Bronchial epithelial cell (primary cell): Measurements from ENCODE around the gene PSENEN. TPM values are rescaled to one million over a fixed set of nuclear protein-coding genes. Genes with fewer than 3 reads are reported as not detected.

Experiments used
- DNase-seq: peaks from one replicate; pipeline ENCODE4 v3.0.0-alpha.2; 2010; ENCODE audit warnings: low read depth
- FAIRE-seq: peaks from 2 replicates; lab custom pipeline; 2011; peaks lifted over from hg19 to GRCh38; lab: Jason Lieb, UNC
- H3K27me3 ChIP-seq: 2 replicates; pipeline ENCODE4 v1.5.1; 2011; ENCODE audit warnings: low read length; ENCODE audit not compliant: control insufficient read depth, insufficient read depth
- H3K36me3 ChIP-seq: 2 replicates; pipeline ENCODE4 v1.5.1; 2011; ENCODE audit warnings: low read length; ENCODE audit not compliant: control insufficient read depth, insufficient read depth
- H3K4me3 ChIP-seq: 2 replicates; pipeline ENCODE4 v1.5.1; 2011; ENCODE audit warnings: mild to moderate bottlenecking, low read depth, low read length, control low read depth
- total RNA-seq: library from RNA; depleted of rRNA; stranded (reverse); fragments of >200 nt; gene quantifications from 2 replicates; pipeline ENCODE4 v1.2.1, GENCODE V29; 2014
- TF ChIP-seq, protein P1 (sequence below): IDR thresholded peaks from 2 replicates; pipeline ENCODE4 v1.5.1; 2011; ENCODE audit warnings: mild to moderate bottlenecking, moderate library complexity, low read length, control low read depth, inconsistent platforms; ENCODE audit not compliant: insufficient read depth, severe bottlenecking

PSENEN gene
- total RNA-seq, 1 donor from 2014 or later, result 7.9 TPM

DNA sequence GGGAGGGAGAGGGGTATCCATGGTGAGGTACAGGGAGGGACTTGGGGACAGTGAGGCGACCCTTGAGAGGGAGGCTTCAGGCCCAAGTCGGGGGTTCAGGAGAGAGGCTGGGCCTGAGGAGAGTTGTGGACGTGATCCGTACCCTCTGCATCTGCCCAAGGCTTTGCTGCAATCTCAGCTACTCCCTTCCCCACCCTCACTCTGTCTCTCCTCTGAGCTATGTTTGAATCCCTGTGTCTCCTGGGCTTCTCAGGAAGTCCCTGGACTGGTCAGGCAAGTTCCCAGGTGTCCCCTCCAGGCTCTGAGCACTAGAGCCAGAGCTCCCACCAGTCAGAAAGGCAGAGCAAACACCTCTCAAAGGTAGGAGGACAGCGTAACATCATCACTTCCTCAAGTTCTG, 4.7 kb downstream of the PSENEN start:
- TF ChIP-seq, protein P1, sequence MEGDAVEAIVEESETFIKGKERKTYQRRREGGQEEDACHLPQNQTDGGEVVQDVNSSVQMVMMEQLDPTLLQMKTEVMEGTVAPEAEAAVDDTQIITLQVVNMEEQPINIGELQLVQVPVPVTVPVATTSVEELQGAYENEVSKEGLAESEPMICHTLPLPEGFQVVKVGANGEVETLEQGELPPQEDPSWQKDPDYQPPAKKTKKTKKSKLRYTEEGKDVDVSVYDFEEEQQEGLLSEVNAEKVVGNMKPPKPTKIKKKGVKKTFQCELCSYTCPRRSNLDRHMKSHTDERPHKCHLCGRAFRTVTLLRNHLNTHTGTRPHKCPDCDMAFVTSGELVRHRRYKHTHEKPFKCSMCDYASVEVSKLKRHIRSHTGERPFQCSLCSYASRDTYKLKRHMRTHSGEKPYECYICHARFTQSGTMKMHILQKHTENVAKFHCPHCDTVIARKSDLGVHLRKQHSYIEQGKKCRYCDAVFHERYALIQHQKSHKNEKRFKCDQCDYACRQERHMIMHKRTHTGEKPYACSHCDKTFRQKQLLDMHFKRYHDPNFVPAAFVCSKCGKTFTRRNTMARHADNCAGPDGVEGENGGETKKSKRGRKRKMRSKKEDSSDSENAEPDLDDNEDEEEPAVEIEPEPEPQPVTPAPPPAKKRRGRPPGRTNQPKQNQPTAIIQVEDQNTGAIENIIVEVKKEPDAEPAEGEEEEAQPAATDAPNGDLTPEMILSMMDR, result no peak
- H3K36me3 ChIP-seq, result peaks cover 18% of the 10 kb centered on the region
- H3K27me3 ChIP-seq, result no peaks in the 10 kb centered on the region
- FAIRE-seq (no peak), DNase-seq (no peak)
- H3K4me3 ChIP-seq, result no peak overlapping the region

DNA sequence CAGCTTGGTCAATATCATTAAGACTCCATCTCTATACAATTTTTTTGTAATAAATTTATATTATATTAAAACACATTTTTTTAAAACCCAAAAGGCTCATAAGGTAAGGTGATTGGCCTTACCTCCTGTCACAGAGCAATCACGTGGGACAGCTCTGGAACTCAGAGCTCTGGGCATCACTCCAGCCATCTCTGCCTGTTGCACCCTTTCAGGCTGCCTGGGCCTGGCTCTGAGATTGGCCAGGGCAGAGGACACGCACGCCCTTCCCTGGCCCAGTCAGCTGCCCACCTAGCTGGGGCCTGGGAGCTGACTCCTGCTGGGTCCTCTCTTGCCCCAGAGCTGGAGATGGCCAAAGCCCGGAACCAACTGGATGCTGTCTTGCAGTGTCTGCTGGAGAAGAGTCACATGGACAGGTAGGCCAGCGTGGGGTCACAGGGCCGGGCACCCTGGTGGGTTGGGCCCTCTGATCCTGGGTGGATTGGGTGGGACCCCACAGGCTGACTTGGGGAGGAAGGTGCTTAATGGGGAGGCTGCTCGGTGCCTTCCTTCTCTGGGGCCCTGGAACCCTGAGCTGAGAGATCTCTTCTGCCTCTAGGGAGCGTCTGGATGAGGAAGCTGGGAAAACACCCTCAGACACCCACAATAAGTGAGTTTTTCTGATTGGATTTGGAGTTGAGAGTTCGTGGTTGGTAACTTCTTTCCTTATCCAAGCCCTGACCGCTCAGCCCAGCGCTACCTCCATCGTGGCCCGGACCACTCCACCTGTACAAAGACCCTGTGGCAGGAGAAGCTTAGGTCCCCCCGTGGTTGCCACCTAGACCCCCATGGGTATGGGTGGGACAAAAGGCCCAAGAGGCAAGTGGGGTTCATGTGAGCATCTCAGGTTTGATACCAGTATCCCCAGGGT, 6.6 kb downstream of the PSENEN start:
- DNase-seq (no peak), FAIRE-seq (no peak)
- Histone ChIP-seq H3K36me3 (peaks cover 18% of the 10 kb centered on the region), H3K4me3 (no peak overlapping the region), H3K27me3 (no peaks in the 10 kb centered on the region)
- TF ChIP-seq, protein P1, result no peak

DNA sequence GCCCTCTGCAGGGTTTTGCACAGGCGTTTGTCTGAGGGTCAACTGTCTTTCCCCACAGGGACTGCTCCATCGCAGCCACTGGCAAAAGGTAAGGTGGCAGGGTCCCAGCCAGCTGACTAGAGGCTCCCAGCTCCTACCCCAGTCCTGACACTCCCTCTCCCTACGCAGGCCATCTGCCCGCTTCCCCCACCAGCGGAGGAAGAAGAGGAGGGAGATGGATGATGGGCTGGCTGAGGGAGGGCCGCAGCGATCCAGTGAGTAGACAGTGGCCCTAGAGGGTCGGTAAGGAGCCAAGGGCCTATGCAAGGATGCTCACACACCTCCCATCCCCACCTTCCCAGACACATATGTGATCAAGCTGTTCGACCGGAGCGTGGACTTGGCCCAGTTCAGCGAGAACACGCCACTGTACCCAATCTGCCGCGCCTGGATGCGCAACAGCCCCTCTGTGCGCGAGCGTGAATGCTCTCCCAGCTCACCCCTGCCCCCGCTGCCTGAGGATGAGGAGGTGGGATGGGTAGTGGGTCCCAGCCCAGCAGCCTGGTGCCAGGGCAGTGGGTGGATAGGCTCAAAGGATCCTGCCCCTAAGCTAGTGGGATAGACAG, 7.4 kb downstream of the PSENEN start:
- TF ChIP-seq, protein P1, result no peak
- no peak for FAIRE-seq

DNA sequence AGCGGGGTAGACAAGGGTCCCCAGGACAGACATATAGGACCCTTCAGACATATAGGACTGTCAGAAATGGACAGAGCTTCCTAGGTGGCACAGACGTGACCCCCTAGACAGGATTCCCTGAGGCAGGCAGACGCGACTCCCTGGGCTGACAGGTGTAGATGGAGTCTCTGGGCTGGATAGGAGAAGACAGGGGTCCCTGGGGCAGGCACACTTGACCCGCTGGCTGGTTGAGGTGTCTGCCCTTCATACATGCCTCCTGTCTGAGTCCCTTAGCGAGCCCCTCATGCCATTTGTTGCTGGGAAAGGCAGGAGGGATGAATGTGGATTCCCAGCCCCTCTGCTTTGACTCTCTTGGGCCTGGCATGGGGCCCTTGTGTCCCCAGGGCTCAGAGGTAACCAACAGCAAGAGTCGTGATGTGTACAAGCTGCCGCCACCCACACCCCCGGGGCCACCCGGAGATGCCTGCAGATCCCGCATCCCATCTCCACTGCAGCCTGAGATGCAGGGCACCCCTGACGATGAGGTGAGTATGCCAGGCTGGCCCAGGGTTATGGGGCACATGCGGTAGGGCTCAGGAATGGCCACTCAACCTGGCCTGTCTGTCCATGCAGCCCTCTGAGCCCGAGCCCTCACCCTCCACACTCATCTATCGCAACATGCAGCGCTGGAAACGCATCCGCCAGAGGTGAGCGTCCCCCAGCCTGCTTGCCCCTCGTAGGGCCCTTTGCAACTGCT, 8.4 kb downstream of the PSENEN start:
- DNase-seq (no peak), FAIRE-seq (no peak)
- Histone ChIP-seq H3K27me3 (no peaks in the 10 kb centered on the region), H3K36me3 (peaks cover 18% of the 10 kb centered on the region), H3K4me3 (no peak overlapping the region)
- TF ChIP-seq, protein P1, result no peak

More for the DNA sequence above, 7.4 kb downstream of the PSENEN start:
- Histone ChIP-seq H3K27me3 (no peaks in the 10 kb centered on the region), H3K4me3 (no peak overlapping the region), H3K36me3 (peaks cover 18% of the 10 kb centered on the region)
- DNase-seq, result no peak

DNA sequence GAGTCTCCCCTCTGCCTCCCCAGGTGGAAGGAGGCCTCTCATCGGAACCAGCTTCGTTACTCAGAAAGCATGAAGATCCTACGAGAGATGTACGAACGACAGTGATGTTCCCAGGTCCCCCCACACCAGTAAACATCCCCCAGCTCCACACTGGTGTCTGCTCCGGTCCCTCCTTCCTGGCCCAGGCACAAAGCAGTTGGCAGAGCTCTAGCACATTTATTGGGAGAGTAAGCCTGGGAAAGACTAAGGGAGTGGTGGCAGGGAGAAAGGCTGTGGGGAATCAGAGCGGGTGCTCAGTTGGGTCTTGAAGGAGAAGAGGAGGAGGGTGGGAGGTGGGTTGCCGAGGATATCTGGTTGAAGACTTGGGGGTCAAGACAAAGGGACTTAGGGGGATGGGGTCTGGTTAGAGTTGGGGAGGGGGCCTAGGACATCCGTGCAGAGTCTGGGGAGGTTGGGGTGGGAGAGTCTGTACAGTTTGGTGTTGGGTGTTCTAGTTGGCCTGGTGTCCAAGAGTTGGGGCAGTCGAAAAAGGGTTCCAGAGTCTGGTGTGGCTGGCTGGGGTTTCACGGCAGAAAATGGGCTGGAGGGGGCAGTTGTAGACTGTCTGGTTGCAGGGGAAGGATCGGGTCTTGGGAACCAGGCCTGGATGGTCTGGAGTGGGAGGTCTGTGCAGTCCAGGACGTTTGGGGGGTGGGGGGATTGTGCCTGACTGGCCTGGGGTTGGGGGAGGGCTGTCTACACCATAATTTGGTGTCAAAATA, 9.1 kb downstream of the PSENEN start:
- DNase-seq (no peak), FAIRE-seq (no peak)
- TF ChIP-seq, protein P1, result no peak
- H3K27me3 ChIP-seq, result no peaks in the 10 kb centered on the region
- H3K36me3 ChIP-seq, result peaks cover 20% of the 10 kb centered on the region
- no peak overlapping the region for H3K4me3 ChIP-seq
